Common myeloid progenitor, CD34-positive (primary cell): ENCODE measurements around the gene PTPRD.

Experiments
- CTCF ChIA-PET: fragments of 350-600 bp; sonication (Branson Sonifier 250); formaldehyde crosslinking; loops from one replicate; lab custom pipeline; 2021; ENCODE audit warnings: antibody characterized with exemption; lab: Charles Lee
- POLR2A ChIA-PET: fragments of 350-600 bp; sonication (Branson Sonifier 250); formaldehyde crosslinking; loops from one replicate; lab custom pipeline; 2021; ENCODE audit warnings: antibody characterized with exemption; lab: Charles Lee
- DNase-seq, 3 donors: peaks; one replicate each; pipeline versions ENCODE4 v3.0.0 to v3.0.0-alpha.2; 2013
- H3K27ac ChIP-seq, 2 experiments: 1 replicate in 1 of 2; 2 replicates in 1 of 2; pipeline ENCODE4 v1.7.0; 2013; ENCODE audit warnings: inconsistent platforms in 2 of 2, low read length in 2 of 2, mild to moderate bottlenecking in 2 of 2, low read depth in 1 of 2, moderate library complexity in 1 of 2; ENCODE audit not compliant: severe bottlenecking in 2 of 2, insufficient read depth in 1 of 2, poor library complexity in 1 of 2
- H3K27me3 ChIP-seq, 5 experiments: replicated peaks in 2 of 5; 1 replicate in 3 of 5; 2 replicates in 2 of 5; pipeline versions ENCODE4 v1.6.1 to v1.7.0; 2013; ENCODE audit warnings: low read length in 4 of 5, mild to moderate bottlenecking in 2 of 5, moderate library complexity in 2 of 5, inconsistent platforms in 1 of 5; ENCODE audit not compliant: insufficient read depth in 5 of 5, control insufficient read depth in 4 of 5
- H3K36me3 ChIP-seq, 4 experiments: 1 replicate in 2 of 4; 2 replicates in 2 of 4; pipeline versions ENCODE4 v1.6.1 to v1.7.0; 2013; ENCODE audit warnings: low read length in 3 of 4, control low read depth in 1 of 4, mild to moderate bottlenecking in 1 of 4; ENCODE audit not compliant: control insufficient read depth in 4 of 4, insufficient read depth in 4 of 4
- H3K4me1 ChIP-seq, 4 experiments: 1 replicate in 3 of 4; 2 replicates in 1 of 4; pipeline versions ENCODE4 v1.6.1 to v1.7.1; 2013; ENCODE audit warnings: low read length in 3 of 4, mild to moderate bottlenecking in 3 of 4, control low read depth in 1 of 4, inconsistent platforms in 1 of 4, moderate library complexity in 1 of 4; ENCODE audit not compliant: control insufficient read depth in 4 of 4, insufficient read depth in 4 of 4; ENCODE audit errors: control extremely low read depth in 1 of 4
- H3K4me3 ChIP-seq, 7 experiments: 1 replicate in 4 of 7; 2 replicates in 3 of 7; pipeline versions ENCODE4 v1.5.1 to v1.7.0; 2013; ENCODE audit warnings: mild to moderate bottlenecking in 7 of 7, low read length in 6 of 7, moderate library complexity in 6 of 7, inconsistent platforms in 2 of 7, low read depth in 2 of 7, control low read depth in 1 of 7; ENCODE audit not compliant: insufficient read depth in 4 of 7, control insufficient read depth in 1 of 7; ENCODE audit errors: extremely low read depth in 1 of 7
- H3K9me3 ChIP-seq, 5 experiments: 1 replicate in 4 of 5; 2 replicates in 1 of 5; pipeline versions ENCODE4 v1.6.1 to v1.7.1; 2013; ENCODE audit warnings: low read length in 4 of 5, mild to moderate bottlenecking in 2 of 5, inconsistent platforms in 1 of 5, low read depth in 1 of 5, moderate library complexity in 1 of 5; ENCODE audit not compliant: control insufficient read depth in 4 of 5, insufficient read depth in 2 of 5; ENCODE audit errors: control extremely low read depth in 1 of 5
- WGBS: methylation state at CpG from one replicate; pipeline ENCODE4 v1.1.5; 2013; ENCODE audit not compliant: insufficient coverage; 5-methylcytosine and 5-hydroxymethylcytosine counted together

Gene PTPRD

GRCh38 chr9:8784838-8785237, 1828.0 kb downstream of the PTPRD start:
- H3K4me1 ChIP-seq: no peaks in the 10 kb centered on the region
- ChIA-PET CTCF (interaction anchor here (1.2 kb wide), 1 partner anchor 16 kb away, joined by 3 read pairs; no protein-coding TSS in a partner anchor), POLR2A (no interaction called here)
- WGBS: 100% methylated on average over 2 of the region's 2 CpGs
- H3K27me3 ChIP-seq: no peaks in the 10 kb centered on the region
- peaks cover 0 to 2% (median 0%) of the 10 kb centered on the region in 4 experiments for H3K36me3 ChIP-seq
- no peak overlapping the region for H3K4me3 ChIP-seq
- no peak overlapping the region for H3K27ac ChIP-seq
- DNase-seq: no peak
- no peaks in the 10 kb centered on the region for H3K9me3 ChIP-seq

- Histone ChIP-seq H3K36me3 (peaks cover 0 to 2% (median 0%) of the 10 kb centered on the region in 4 experiments), H3K9me3 (no peaks in the 10 kb centered on the region), H3K27ac (no peak overlapping the region), H3K27me3 (no peaks in the 10 kb centered on the region), H3K4me3 (no peak overlapping the region), H3K4me1 (no peaks in the 10 kb centered on the region)
- POLR2A ChIA-PET: no interaction called here
- WGBS: 94% methylated on average over 3 of the region's 6 CpGs
- no peak for DNase-seq
- CTCF ChIA-PET: no interaction called here
Measured at GRCh38 chr9:8783941-8784340, 1828.9 kb downstream of the PTPRD start.

GRCh38 chr9:8782237-8782636, 1830.6 kb downstream of the PTPRD start:
- Histone ChIP-seq H3K4me3 (no peak overlapping the region), H3K27ac (no peak overlapping the region), H3K36me3 (peaks cover 0 to 2% (median 0%) of the 10 kb centered on the region in 4 experiments), H3K27me3 (no peaks in the 10 kb centered on the region), H3K9me3 (no peaks in the 10 kb centered on the region), H3K4me1 (no peaks in the 10 kb centered on the region)
- POLR2A ChIA-PET: no interaction called here
- CTCF ChIA-PET: no interaction called here
- 78% methylated on average over 1 of the region's 5 CpGs for WGBS
- DNase-seq: no peak

- no CpG with 5 or more reads among the region's 1 CpG for WGBS
- Histone ChIP-seq H3K4me1 (no peaks in the 10 kb centered on the region), H3K27ac (no peak overlapping the region), H3K36me3 (peaks cover 0 to 2% (median 0%) of the 10 kb centered on the region in 4 experiments), H3K9me3 (no peaks in the 10 kb centered on the region), H3K27me3 (no peaks in the 10 kb centered on the region), H3K4me3 (no peak overlapping the region)
- ChIA-PET POLR2A (no interaction called here), CTCF (interaction anchor here (0.6 kb wide), 1 partner anchor 15 kb away, joined by 3 read pairs; no protein-coding TSS in a partner anchor)
- no peak for DNase-seq
Measured at GRCh38 chr9:8781458-8781857, 1831.3 kb downstream of the PTPRD start.

- Histone ChIP-seq H3K27me3 (no peaks in the 10 kb centered on the region), H3K4me1 (no peaks in the 10 kb centered on the region), H3K9me3 (no peaks in the 10 kb centered on the region), H3K36me3 (peaks cover 0 to 2% (median 0%) of the 10 kb centered on the region in 4 experiments), H3K4me3 (no peak overlapping the region), H3K27ac (no peak overlapping the region)
- DNase-seq: no peak
- CTCF ChIA-PET: no interaction called here
- 77% methylated on average over 3 of the region's 3 CpGs for WGBS
- POLR2A ChIA-PET: no interaction called here
Measured at GRCh38 chr9:8780386-8780785, 1832.4 kb downstream of the PTPRD start.

GRCh38 chr9:8779478-8779877, 1833.3 kb downstream of the PTPRD start:
- H3K27me3 ChIP-seq: no peaks in the 10 kb centered on the region
- H3K4me1 ChIP-seq: no peaks in the 10 kb centered on the region
- no peaks in the 10 kb centered on the region for H3K9me3 ChIP-seq
- peaks cover 0 to 2% (median 0%) of the 10 kb centered on the region in 4 experiments for H3K36me3 ChIP-seq
- DNase-seq: no peak
- H3K4me3 ChIP-seq: no peak overlapping the region
- ChIA-PET CTCF (interaction anchor here (1.2 kb wide), 1 partner anchor 18 kb away, joined by 4 read pairs; no protein-coding TSS in a partner anchor), POLR2A (no interaction called here)
- 100% methylated on average over 3 of the region's 4 CpGs for WGBS
- H3K27ac ChIP-seq: no peak overlapping the region

GRCh38 chr9:8778356-8778755, 1834.4 kb downstream of the PTPRD start:
- Histone ChIP-seq H3K27me3 (no peaks in the 10 kb centered on the region), H3K4me3 (no peak overlapping the region), H3K36me3 (peaks cover 0 to under 1% (median 0%) of the 10 kb centered on the region in 4 experiments), H3K9me3 (no peaks in the 10 kb centered on the region), H3K27ac (no peak overlapping the region), H3K4me1 (no peaks in the 10 kb centered on the region)
- no peak for DNase-seq
- CTCF ChIA-PET: interaction anchor here (1.2 kb wide), 1 partner anchor 19 kb away, joined by 4 read pairs; no protein-coding TSS in a partner anchor
- POLR2A ChIA-PET: no interaction called here
- WGBS: 95% methylated on average over 6 of the region's 6 CpGs
